Fibroblast of peridontal ligament (primary cell): ENCODE results near the gene RPP38.

ENCODE experiments used
- DNase-seq: peaks from one replicate; pipeline ENCODE4 v3.0.0-alpha.2; 2010; ENCODE audit errors: extremely low read depth

RPP38 gene

DNA sequence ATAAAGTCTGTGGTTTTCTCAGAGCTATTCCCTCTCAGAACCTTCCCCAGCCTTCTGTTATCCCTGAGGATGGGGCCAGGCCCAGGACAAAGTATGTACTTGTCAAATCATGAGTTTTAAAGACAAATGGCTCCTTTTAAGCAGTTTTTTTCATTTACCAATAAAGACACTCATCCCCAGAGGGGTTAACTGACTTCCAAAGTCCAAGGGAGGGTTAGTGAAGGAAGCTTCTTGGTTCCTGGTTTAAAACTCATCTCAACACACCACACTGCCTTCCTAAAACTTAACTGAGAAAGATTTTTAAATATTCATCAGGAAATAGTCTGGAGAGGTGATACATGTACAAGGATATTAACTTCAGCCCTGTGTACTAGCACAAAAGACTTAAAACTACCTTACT is 55.4 kb downstream of the RPP38 start:
- no peak for DNase-seq
